GM19467 (cell line): Measurements from ENCODE around the gene MRPL50.

Experiments
- ATAC-seq: cut with Tn5 transposase; IDR thresholded peaks from one replicate; pipeline ENCODE4 v1.9.1; 2021; ENCODE audit warnings: mild to moderate bottlenecking, moderate library complexity; ENCODE audit not compliant: unreplicated experiment

MRPL50 gene

DNA sequence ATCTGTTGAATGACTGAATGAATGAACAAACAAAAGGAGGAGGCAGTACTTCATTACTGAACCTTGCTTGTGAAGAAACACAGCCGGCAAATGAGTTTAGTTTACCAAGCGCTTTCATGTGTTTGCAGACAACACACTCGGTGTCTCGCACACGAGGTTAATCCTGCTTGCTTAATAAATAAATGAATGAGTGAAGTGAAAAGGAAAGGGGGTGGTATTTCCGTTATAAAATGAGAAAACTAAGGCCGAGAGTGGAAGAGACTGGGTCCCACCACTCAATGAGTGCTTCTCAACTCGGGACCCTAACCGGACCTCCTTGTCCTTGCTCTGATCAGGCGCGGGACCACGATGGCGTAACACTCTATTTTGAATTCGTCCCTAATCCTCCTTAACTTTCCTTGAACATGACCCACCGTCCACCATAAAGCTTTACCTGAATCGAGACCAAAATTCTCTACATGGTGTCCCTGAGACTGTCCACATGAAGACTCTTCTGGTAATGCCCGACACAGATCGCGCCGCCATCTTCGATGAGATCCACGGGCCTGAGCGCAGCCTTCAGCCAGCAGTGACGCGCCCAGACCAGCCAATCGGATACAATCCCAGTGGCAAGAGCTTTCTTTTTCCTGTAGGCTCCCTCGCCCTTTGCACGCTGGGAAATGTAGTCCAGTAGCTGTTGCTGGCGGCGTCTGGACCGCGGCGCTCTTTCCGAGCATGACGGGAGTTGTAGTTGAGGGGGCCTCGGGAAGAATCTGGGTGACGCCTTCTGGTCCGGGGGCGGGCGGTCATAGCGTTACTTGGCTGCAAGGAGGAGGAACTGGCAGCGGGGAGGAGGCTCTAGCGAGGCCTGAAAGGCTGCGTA is at the start of gene MRPL50, which contains the start of gene ZNF189:
Gene MRPL50 (minus strand): TSS at position 551 of the 862 bp plus-strand sequence. CDS start 26 bp downstream, at position 525.
Gene ZNF189 (plus strand): TSS at position 784 of the 862 bp plus-strand sequence. CDS start 306 bp downstream, outside the sequence.
- ATAC-seq: peak; percentile 99

GRCh38 chr9:101446732-101447131 is 48.3 kb upstream of the MRPL50 start:
- no peak for ATAC-seq

DNA sequence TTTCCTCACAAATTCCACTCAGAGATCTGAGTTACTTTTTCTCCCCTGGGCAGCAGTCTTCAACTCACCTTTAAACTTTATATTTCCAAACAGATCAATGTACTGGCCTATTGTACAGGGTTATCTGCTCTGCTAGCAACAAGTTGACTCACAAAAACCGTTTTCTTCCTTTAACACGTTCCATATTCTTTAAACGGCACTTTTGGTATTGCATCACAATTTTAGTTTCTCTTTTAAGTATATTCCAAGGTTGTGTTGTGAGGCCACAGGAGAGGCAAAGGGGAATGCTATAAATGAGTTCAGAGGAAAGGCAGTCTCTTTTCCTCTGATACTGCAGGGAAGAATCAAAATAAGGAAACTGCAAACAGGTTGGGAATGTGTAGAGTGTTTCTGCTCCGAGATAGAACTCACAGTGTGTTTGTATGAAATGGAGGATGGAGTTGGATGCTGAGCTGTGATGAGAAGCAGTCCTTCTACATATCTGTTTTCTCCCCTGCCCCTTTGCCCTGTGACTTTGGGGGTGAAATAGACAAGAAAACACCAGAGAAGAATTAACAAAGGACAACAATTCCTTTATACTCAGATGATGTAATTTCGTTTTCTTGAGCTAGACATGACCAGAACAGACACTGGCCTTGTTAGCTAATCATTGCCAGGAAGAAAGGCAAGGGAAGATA is 47.1 kb upstream of the MRPL50 start:
- ATAC-seq: no peak

DNA sequence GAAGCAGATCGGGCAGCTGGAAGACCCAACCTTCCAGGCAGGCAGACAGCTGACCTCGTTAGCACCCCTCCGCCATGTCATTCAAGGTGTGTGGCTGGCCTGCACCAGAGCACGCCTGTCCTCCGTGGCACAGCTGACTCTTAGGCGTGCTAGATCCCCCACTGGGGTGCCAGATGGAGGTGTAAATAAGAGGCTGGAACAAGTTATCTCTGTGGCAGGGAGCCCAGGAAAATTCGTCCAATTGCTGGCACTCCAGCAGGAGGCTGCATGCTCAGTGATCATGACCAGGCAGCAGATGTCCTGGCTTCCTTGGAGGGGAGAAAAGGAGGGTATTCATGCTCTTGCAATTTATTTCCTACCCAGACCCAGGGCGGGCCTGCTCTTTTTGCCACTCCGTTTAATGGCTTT is 45.0 kb upstream of the MRPL50 start:
- no peak for ATAC-seq

- no peak for ATAC-seq
These were observed 44.3 kb upstream of the MRPL50 start for GRCh38 chr9:101442736-101443135.

GRCh38 chr9:101442318-101442717 is 43.9 kb upstream of the MRPL50 start:
- no peak for ATAC-seq

GRCh38 chr9:101440714-101441230 is 42.4 kb upstream of the MRPL50 start:
- ATAC-seq: no peak

GRCh38 chr9:101438523-101438922 is 40.1 kb upstream of the MRPL50 start:
- ATAC-seq: no peak

GRCh38 chr9:101437806-101438232 is 39.4 kb upstream of the MRPL50 start:
- ATAC-seq: no peak

- no peak for ATAC-seq
These were observed 37.2 kb upstream of the MRPL50 start, which contains the start of gene ALDOB for GRCh38 chr9:101435601-101436079. TSS of gene ALDOB (minus strand) at chr9:101435774. CDS start at chr9:101430887, 4,887 bp downstream.

DNA sequence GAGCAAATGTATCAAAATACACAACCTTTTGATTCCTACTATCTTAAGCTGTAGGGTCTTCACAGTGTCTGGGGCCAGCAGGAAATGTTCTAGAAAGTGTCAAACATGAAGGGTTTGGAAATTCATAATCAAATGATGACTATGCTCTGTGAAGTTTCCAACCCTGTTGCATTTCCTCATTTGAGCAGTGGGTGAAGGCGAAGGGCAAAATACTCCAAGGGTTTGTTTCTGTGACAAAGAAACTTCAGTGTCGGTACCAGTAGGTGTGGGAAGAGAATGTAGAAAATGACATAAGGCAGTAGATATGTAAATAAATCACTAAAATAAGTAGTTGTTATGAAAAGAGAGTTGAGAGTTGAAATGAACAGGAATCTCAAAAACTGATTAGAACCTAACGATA is 36.6 kb upstream of the MRPL50 start:
- no peak for ATAC-seq

DNA sequence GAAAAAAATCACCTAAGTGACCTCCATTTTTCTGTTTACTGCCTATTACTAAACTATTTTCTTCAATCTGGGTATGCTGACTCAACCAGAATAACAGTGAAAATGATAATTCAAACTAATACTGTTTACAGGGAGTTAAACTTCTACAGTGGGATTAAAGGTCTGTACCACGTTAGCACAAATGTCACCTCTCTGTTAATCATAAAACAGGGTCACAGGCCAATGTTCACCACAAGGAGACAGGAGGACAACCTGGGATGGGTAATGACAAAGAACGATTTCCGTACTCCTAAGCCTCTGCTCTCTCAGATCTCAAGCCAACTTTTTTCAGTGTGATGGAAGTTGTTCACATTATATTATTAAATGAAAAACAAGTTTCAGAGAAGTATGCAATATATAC is 34.8 kb upstream of the MRPL50 start:
- no peak for ATAC-seq

DNA sequence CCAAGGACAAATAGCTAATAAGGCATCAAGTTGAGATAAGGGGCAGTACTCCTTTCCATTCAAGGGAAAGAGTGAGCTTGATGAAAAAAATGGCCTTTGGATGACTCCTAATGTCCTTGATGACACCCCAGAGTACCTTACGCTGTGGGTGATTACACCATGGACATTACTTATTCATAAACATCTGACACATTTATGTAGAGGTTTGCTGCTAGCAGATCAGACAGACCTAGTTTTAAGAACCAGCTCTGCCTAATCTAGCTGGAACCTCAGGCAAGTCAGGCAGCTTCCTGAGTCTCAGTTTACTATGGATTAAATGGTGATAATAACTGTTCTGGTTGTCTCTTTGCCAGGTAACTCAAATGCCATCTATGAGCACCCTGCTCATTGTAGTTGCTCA is 34.3 kb upstream of the MRPL50 start:
- no peak for ATAC-seq

DNA sequence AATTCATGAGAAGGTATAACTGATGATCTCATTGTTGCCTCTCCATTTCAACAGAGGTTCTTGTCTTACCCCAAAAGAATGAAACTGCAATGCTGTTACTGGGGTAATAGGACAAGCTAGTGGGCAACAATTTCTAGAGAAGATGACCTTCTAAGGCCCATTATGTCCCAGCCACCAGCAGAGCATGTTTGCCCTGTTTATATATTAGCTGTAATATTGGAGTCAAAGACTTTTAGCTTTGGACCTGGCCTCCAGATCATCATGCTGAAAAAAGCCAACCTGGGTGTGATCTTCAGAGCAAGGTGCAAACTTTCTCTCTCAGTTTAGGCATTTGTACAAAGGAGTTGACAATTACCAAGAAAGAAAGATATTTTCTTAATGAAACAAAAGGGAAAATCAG is 33.8 kb upstream of the MRPL50 start:
- ATAC-seq: no peak

- ATAC-seq: no peak
These were observed 31.3 kb upstream of the MRPL50 start for GRCh38 chr9:101429736-101430135.

GRCh38 chr9:101428909-101429308 is 30.5 kb upstream of the MRPL50 start:
- no peak for ATAC-seq

- peak; percentile 54 for ATAC-seq
These were observed 29.7 kb upstream of the MRPL50 start for GRCh38 chr9:101427957-101428655.

DNA sequence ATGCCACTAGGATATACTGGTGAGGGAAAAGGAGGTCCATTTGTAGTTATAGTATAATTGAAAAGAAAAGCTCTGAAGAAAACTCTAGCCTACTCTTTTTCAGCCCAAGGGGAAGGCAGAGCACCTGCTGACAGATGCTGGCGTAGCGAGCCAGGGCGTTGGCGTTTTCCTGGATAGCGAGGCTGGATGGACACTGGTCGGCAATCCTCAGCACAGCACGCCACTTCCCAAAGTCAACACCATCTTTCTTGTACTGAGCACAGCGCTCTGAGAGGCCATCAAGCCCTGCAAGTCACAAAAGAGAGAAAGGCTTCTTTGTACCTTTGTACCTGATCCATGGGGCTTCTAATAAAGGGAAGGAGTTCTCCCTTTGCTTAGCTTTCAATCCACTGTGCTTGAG is 28.9 kb upstream of the MRPL50 start:
- ATAC-seq: no peak

- no peak for ATAC-seq
These were observed 23.2 kb upstream of the MRPL50 start for GRCh38 chr9:101421653-101422065.

GRCh38 chr9:101419863-101420262 is 21.4 kb upstream of the MRPL50 start:
- no peak for ATAC-seq
